HG02870 (cell line): ENCODE data around the gene BLNK.

Experiments used
- ATAC-seq: cut with Tn5 transposase; IDR thresholded peaks from one replicate; pipeline ENCODE4 v1.9.1; 2021; ENCODE audit warnings: mild to moderate bottlenecking, moderate library complexity; ENCODE audit not compliant: unreplicated experiment

BLNK gene

DNA sequence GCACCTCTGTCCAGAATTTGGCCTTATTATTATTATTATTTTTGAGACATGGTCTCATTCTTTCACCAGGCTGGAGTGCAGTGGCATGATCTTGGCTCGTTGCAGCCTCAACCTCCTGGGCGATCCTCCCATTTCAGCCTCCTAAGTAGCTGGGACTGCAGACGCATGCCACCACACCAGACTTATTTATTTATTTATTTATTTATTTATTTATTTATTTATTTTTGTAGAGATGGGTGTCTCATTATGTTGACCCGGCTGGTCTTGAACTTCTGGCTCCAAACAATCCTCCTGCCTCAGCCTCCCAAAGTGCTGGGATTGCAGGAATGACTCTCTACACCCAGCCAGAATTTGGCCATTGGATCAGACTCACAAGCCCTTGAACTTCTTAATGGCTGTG, 6.4 kb downstream of the BLNK start:
- ATAC-seq, result no peak

DNA sequence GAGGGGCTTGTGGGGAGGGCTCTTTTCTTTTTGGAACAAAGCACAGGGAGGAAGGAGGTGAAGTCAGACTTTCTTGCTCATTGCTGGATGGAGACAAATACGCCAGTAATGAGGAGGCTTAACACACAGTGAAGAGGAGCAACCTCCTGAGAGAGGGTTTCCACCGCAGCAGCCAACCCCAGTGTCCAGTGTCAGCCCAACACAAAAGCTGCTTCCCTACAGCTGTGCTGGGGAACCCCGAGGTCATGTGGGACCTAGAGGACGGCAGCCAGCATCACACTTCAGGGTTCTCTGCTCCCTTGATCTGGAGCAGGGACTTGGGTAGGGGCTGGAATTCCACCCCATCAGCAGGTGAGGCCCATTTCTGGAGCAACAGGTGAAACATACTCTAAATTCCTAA, 7.7 kb downstream of the BLNK start:
- no peak for ATAC-seq

- ATAC-seq, result no peak
These were observed 8.2 kb downstream of the BLNK start for GRCh38 chr10:96263176-96263575.

DNA sequence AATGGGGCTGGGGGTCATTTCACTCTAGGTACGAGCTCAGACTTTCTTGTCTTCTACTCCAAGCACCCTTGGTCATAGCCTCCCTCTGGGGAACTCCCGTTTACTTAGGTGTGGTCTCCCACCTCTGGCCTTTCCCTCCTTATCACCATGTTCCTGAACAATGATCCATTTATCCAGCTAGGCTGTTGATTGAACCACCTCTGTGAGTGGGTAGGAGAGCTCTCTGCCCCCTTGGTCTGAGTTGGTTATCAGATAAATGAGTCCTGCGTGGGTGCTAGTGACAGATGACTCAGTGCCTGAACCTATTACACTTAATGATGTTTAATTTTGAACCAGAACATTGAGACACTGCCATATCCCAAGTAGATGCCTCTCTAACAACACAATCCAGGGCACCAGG, 9.4 kb downstream of the BLNK start:
- no peak for ATAC-seq

DNA sequence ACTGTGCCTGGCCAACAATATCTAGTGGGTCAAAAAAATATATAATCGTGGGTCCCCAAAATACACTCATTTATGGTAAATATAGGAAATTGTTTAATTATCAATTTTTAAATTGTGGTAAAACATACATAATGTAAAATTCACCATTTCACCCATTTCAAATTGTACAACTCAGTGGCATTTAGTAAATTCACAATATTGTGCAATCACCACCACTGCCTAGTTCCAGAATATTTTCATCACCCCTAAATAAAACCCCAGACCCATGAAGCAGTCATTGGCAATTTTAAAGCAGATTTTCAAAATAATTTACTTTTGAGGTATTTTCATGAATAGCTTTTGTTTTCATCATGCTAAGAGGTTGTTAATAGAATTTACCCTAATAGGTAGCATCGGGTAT, 10.2 kb downstream of the BLNK start:
- no peak for ATAC-seq

DNA sequence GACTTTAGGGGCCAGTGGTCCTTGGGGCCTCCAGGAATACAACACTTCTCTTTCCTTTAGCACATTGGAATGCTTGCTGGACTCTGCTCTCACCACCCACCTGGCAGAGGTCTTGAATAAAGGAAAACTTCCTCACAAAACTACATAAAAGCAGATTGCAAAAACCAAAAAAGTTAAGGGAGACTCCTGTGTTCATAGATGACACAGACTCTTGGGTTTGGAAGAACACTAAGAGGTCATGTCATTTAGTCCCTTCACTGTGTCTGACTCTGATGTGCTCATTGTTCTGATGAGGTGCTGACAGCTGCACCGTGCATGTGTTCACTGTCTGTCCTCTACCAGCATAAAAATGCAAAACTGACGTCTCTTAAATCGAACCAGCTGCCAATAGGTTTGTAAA, 11.4 kb downstream of the BLNK start:
- no peak for ATAC-seq

GRCh38 chr10:96259150-96259549, 12.2 kb downstream of the BLNK start:
- ATAC-seq, result no peak

DNA sequence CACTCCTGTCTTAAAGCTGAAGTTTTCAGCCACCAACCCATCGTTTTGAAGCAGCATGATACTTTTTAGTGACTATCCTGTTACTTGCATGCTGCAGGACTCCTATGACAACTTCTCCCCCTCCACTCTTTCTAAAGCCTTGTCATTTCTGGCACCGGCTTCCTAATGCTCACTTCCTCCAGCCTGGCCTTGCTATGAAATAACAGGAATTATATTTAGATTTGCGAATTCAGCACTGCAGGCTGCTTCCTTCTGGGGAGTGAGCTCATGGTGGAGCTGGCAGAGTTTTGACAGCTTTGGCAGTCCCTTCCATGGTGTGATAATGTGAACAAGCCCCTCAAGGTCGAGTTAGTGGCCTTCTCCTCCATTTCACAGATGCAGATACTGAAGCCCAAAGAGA, 13.4 kb downstream of the BLNK start:
- ATAC-seq, result no peak

DNA sequence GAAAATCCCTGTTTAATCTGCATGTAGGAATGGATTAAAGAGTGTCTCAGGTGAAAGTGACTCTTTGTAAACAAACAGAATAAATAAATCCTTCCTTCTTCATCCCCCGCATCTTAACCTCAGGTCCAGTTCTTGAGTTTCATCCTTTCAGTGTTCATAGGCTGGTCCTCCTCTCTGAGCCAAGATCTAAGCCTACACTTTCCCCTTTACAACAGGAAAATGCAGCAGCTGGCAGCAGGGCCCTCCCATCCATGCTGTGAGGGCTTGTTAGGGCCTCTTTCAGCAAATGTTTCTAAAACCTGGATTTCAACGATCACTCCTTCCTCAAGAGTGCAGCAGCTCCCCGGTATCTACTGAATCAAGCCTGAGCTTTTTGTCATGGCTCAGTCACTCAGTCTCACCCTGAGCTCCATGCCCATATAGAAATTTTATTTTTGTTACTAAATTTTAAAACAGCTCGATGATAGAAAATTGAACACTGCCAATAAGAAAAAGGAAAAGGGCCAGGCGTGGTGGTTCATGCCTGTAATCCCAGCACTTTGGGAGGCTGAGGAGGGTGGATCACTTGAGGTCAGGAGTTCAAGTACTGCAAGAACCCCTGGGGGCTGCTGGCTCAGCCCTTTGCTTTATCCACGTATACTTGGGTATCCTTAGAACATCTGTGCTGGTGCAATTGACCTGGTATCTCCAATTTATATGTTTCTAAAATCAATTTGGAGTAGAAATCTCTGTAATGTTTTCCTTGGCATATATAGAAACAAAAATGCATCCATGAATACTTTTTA, 15.6 kb downstream of the BLNK start:
- ATAC-seq, result no peak

GRCh38 chr10:96254976-96255375, 16.4 kb downstream of the BLNK start:
- ATAC-seq, result no peak

- no peak for ATAC-seq
These were observed 18.6 kb downstream of the BLNK start for GRCh38 chr10:96252730-96253129.

- ATAC-seq, result no peak
These were observed 21.0 kb downstream of the BLNK start for GRCh38 chr10:96250349-96250748.

DNA sequence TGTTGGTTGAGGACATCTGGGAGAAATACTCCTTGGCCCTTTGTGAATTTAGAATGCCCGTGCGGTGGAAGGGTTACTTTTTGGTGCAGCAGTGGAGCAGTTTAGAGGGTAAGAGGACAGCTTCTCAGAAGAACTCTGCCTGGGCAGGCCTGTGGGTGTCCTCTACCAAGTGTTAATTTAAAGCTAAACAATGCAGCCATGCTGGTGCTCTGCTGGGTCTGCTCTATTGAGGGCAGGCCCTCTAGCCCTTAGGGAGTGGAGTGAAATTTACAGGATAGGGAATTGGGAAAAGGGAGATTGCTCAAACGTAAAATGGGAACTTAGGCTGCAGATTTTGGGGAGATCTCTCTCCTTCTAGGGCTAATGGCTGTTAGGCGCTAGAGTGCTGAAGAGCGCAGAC, 22.1 kb downstream of the BLNK start:
- ATAC-seq, result no peak

DNA sequence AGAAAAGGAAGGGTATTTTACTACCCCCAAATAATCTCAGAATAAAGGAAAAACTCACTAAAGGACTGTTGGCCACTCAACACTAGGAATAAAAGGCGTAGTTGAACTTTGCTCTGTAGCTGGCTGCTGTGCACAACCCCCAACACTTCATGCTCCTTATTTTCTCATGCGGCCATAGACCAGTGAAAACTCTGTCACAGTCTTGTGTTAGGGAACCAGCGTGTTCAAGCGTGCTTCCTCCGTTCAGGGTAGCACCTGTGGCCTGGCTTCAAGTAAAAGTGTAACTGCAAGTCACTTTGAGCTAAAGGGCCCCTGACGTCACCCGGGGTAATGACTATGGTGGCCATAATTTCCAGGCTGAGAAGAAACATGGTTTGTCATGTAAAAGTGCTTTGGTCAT, 27.0 kb downstream of the BLNK start:
- ATAC-seq, result peak; percentile 93

GRCh38 chr10:96243296-96243695, 28.1 kb downstream of the BLNK start:
- ATAC-seq, result no peak

DNA sequence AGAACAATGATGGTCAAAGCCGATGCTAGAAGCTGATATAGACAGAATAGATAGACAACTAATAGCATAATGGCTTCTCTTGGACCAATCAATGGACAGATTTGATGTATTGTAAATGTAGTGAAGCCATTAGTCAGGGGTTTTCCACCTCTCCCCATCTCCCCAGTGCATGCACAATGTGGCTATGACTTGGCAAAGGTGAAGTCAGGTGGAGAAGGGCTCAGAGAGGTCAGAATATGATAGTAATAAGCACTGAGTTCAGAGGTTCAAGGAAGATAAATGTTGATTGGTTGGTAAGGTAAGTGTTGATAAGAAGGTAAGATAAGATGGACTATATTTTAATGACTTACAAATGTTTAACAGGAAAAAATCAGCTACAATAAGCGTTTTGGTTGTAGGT, 28.5 kb downstream of the BLNK start:
- ATAC-seq, result no peak

GRCh38 chr10:96238646-96239623, 32.4 kb downstream of the BLNK start:
- no peak for ATAC-seq

DNA sequence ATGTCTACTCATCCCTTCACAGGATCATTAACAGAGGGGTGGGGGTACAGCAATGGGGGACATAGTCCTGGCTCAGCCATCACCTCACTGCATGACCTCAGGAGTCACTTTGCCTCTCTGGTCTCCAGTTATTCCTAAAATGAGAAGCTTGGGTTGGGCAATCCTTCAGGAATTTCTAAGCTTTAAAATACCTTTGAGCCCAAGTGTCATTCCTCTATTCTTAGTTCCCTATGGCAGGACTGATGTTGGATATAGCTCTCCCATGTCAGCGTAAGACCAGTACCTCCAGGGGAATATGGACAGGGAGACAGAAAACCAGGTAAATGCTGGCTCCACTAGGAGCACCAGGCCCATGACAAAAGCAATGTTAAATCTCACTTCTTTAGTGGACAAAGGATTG, 34.5 kb downstream of the BLNK start:
- ATAC-seq, result no peak

GRCh38 chr10:96236090-96236478, 35.3 kb downstream of the BLNK start:
- no peak for ATAC-seq

GRCh38 chr10:96235326-96236089, 35.9 kb downstream of the BLNK start:
- ATAC-seq, result no peak

DNA sequence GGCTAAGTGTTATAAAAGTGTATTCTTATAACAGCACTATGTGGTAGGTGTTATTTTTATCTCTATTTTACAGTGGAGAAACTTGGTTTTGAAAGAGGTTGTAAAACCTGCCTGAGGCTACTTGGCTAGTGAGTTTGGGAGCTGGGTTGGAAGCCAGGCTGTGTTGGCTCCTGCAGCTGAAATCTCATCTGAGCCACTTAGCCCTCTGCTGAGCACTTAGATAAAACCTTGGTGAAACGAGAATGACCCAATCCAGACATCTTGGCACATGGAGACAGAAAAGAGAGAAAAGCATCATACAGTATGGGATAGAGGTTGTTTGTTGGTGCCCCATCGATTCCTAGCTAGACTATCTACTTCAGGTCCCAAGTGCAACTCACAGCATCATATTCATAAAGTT, 37.4 kb downstream of the BLNK start:
- ATAC-seq, result no peak
